Astrocyte of the hippocampus (primary cell): ENCODE data around the gene CXCL8.
"Not testable (repeated sequence)": the region's sequence is repeated elsewhere in the genome, so short reads cannot be mapped to it uniquely, and the experiment has no call there.

ENCODE experiments used
- DNase-seq: peaks from one replicate; pipeline ENCODE4 v3.0.0; 2011; ENCODE audit warnings: low read depth, low spot score

CXCL8 gene

DNA sequence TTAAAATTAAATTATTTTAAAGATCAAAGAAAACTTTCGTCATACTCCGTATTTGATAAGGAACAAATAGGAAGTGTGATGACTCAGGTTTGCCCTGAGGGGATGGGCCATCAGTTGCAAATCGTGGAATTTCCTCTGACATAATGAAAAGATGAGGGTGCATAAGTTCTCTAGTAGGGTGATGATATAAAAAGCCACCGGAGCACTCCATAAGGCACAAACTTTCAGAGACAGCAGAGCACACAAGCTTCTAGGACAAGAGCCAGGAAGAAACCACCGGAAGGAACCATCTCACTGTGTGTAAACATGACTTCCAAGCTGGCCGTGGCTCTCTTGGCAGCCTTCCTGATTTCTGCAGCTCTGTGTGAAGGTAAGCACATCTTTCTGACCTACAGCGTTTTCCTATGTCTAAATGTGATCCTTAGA lies at the start of gene CXCL8:
Gene CXCL8, plus strand, starts transcription at position 217 of the 426 bp plus-strand sequence. Its CDS starts 90 bp downstream, at position 307.
- DNase-seq, result peak; percentile 80

DNA sequence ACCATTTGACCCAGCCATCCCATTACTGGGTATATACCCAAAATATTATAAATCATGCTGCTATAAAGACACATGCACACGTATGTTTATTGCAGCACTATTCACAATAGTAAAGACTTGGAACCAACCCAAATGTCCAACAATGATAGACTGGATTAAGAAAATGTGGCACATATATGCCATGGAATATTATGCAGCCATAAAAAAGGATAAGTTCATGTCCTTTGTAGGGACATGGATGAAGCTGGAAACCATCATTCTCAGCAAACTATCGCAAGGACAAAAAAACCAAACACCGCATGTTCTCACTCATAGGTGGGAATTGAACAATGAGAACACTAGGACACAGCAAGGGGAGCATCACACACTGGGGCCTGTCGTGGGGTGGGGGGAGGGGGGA lies 49.2 kb upstream of the CXCL8 start:
- DNase-seq, result not testable (repeated sequence)

DNA sequence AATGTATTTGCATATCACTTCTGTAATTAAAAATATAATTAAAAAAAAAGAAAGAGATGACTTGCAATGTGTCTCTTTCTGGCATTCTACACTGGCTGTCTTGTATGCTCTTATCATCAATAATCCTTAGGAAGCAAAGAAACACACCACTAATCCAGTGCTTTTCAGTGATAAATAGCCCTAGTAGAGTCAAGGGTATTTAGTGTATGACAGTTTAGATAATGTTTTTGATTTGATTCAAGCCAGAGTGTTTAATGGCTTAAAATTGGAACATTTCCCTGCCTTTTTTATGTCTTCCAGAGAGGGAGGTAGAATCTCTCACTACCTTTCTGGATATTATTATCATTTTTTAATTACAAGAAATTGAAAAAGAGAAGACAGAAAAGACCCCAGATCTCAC lies 48.6 kb upstream of the CXCL8 start:
- no peak for DNase-seq

DNA sequence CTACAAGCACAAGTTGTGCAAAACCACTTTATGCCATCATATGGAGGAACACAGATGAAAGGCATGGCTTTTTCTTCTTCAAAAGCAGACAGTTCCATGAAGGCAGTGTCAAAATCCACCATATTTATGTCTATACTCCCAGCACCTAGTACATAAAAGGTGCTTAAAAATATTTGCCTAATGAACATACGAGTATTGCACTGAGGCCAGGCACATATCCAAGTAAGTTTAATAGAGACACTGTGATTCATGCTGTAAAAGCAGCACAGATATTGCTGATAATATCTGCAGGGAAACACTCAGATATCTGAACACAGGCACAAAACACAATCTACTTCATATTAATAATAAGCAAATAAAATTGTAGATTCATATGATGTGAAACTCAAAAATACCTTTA lies 48.1 kb upstream of the CXCL8 start:
- DNase-seq, result no peak

DNA sequence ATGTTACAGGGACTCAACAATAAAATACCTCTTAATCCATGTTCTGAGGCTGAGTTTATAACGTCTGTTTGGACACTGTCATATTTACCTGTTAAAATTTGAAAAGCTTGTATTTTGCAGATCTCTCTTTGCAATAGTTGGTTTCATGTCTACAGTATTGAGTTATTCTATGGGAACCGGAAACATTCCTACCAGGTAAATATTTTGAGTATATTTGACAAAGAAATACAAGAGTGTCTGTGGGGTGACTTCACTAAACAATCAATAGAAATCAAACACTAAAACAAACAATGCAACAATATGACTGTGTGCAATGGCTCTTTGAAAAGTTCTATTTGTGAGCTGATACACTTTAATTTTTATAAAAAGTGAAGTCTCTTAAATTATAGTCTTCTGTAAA lies 47.7 kb upstream of the CXCL8 start:
- DNase-seq, result no peak

DNA sequence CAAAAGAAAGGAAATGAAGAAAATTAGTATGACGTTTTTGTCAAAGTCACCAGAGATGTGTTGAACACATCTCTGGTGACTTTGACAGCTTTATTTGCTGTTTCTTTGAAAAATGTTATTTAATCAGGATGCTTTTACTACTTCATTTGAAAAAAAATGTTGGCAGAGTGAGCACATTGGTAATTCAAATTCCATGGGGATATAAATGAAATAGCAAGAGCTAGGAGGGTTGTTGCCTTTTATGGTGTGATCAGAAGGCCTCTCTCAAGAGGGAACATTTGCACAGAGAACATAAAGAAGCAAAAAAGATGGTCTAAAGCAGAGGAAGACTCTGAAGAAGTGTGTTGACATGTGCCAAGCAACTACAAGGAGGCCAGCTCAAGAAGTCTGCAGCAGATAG lies 46.6 kb upstream of the CXCL8 start:
- DNase-seq, result no peak

GRCh38 chr4:73698217-73698616 lies 42.2 kb upstream of the CXCL8 start:
- DNase-seq, result peak; percentile 70

- no peak for DNase-seq
Observed at GRCh38 chr4:73701116-73701515, 39.3 kb upstream of the CXCL8 start.

- DNase-seq, result no peak
Observed at GRCh38 chr4:73702796-73703287, 37.5 kb upstream of the CXCL8 start.

- no peak for DNase-seq
Observed at GRCh38 chr4:73703320-73703719, 37.0 kb upstream of the CXCL8 start.

DNA sequence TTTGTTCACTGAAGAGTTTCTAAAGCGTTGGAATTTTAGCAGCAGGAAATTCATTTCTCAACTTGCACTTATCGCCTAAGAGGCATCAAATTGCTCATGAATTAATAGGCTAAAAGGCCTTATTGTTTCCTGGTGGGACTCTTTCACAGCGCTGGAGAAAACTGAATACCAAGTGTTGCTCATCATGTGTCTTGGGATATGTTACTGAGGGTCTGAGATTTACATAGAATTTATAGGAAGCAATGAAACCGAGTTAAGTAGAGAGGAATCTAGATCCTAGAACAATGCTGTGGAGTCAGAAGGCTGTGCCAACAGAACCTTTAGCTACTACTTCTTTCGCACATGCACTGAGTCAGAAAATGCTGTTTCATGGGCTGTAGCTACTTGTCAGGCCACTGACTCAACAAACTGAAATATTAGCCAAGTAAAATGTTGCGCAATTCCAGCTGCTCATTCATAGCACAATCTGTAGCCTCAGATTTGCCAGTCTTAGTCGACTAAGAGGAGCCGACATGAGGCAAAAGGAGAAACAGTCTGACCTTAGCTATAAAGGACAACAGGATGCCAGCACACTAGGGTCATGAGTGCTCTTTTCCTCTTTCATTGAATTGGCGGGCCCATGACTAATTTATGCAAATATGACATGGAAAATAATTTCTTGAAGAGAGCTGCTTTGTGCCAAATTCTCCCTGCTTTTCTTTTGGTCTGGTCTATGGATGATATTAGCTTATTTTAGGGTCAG lies 35.9 kb upstream of the CXCL8 start:
- DNase-seq, result peak; percentile 94

- DNase-seq, result peak; percentile 70
Observed at GRCh38 chr4:73705056-73705432, 35.3 kb upstream of the CXCL8 start.

DNA sequence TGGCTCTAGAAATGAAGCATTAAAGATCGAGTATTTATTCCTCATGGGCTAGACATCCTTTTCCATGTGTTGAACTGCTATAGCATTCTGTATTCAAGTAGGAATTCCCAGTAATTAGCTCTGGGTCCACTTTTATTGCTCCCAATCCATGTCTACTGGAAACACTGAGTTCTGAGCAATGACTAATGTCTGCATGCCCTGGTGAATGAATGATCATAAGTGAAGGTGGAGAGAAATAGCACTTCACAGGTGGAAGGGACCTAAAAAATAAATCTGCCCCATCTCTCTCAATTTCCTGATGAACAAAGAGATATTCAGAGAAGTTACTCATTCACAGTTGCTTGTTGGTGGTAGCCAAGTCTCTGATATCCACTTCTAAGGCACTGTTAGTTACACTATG lies 34.6 kb upstream of the CXCL8 start:
- DNase-seq, result no peak

DNA sequence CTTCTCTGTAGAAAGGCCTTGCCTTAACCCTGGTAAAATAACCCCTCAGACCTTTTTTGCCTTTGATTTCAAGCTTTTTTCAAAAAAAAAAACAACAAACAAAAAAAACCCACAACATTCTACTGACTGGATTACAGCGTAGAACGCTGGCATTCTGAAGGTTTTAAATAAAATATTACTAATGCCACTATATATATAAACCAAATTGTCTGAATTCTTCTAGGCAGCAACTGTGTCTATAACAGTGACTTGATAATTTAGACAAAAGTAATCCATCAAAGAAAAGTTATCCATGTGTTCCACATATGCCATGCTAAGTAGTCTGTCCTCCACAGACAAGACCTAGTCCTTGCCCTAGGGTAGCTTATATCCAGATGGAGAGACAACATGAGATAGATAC lies 33.6 kb upstream of the CXCL8 start:
- DNase-seq, result no peak

- DNase-seq, result no peak
Observed at GRCh38 chr4:73707269-73707875, 33.0 kb upstream of the CXCL8 start.

DNA sequence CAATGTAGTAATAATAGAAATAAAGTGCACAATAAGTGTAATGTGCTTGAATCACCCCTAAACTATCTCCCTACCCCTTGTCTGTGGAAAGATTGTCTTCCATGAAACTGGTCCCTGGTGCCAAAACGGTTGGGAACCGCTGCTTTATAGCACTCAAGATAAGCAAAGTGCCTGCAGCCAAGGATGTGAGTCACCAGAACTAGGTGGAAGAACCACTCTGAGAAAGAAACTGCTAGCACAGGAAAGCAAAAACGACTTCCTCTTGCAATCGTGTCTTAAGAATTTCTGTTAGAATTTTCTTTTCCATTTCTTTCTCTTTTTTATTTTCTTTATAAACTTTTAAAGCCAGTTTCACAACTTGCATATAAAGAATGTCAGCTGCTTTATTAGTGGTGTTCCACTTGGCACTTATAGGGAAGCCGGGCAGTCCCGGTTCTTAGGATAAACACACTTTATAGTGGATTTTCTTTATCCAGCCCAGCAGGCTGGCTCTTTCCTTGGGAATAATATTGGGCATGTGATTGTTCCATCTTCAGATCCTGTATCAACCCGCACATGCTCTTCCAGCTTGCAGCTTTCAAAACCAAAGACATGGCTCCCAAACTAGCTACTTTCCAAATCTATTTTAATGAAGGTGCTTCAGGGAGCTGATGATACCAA lies 32.3 kb upstream of the CXCL8 start:
- peak; percentile 85 for DNase-seq

- no peak for DNase-seq
Observed at GRCh38 chr4:73709451-73710033, 30.8 kb upstream of the CXCL8 start.

- DNase-seq, result no peak
Observed at GRCh38 chr4:73710094-73710493, 30.3 kb upstream of the CXCL8 start.

- DNase-seq, result no peak
Observed at GRCh38 chr4:73711989-73712388, 28.4 kb upstream of the CXCL8 start.

GRCh38 chr4:73713650-73714049 lies 26.7 kb upstream of the CXCL8 start:
- no peak for DNase-seq

- no peak for DNase-seq
Observed at GRCh38 chr4:73714647-73715046, 25.7 kb upstream of the CXCL8 start.

- DNase-seq, result no peak
Observed at GRCh38 chr4:73715659-73716058, 24.7 kb upstream of the CXCL8 start.
